Measurements from ENCODE around the gene FN1. TPM values are rescaled to one million over a fixed set of nuclear protein-coding genes. Genes with fewer than 3 reads are reported as not detected.

The FN1 gene
- total RNA-seq, 1 donor from 2014 or later: 30,644 TPM

GRCh38 chr2:215460682-215461382 lies 25.0 kb upstream of the FN1 start:
- Mint-ChIP-seq H3K27me3 (ENCODE audit: low read depth) (no peaks in the 10 kb centered on the region), H3K4me3 (ENCODE audit: unreplicated experiment) (peak overlapping the region; percentile 9), H3K9me3 (ENCODE audit: low read depth) (no peaks in the 10 kb centered on the region), H3K36me3 (ENCODE audit: low read depth) (peaks cover 3% of the 10 kb centered on the region), H3K27ac (ENCODE audit: unreplicated experiment) (peak overlapping the region; percentile 93), H3K4me1 (ENCODE audit: low read depth) (peaks cover 62% of the 10 kb centered on the region)
- no peak for DNase-seq (ENCODE audit: low spot score)
- TF ChIP-seq, protein P1, sequence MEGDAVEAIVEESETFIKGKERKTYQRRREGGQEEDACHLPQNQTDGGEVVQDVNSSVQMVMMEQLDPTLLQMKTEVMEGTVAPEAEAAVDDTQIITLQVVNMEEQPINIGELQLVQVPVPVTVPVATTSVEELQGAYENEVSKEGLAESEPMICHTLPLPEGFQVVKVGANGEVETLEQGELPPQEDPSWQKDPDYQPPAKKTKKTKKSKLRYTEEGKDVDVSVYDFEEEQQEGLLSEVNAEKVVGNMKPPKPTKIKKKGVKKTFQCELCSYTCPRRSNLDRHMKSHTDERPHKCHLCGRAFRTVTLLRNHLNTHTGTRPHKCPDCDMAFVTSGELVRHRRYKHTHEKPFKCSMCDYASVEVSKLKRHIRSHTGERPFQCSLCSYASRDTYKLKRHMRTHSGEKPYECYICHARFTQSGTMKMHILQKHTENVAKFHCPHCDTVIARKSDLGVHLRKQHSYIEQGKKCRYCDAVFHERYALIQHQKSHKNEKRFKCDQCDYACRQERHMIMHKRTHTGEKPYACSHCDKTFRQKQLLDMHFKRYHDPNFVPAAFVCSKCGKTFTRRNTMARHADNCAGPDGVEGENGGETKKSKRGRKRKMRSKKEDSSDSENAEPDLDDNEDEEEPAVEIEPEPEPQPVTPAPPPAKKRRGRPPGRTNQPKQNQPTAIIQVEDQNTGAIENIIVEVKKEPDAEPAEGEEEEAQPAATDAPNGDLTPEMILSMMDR (IDR thresholded peaks at IDR 0.05): no peak

DNA sequence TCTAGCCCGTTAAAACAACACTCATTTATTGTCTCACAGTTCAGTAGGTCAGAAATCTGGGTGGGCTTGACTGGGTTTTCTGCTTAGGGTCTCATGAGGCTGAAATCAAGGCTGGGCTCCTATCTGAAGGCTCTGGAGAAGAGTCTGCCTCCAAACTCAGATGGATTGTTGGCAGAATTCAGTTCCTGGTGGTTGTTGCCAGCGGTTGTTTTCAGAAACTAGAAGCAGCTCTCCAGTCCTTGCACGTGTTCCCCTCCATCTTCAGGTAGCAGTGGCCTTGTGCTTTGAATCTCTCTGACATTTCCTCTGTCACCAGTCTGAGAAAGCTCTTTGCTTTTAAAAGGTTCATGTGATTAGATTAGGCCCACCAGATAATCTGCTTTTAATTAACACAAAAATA lies 20.1 kb upstream of the FN1 start:
- no peak for DNase-seq (ENCODE audit: low spot score)
- peaks cover 53% of the 10 kb centered on the region for H3K4me1 Mint-ChIP-seq (ENCODE audit: low read depth)
- H3K9me3 Mint-ChIP-seq (ENCODE audit: low read depth): peaks cover under 1% of the 10 kb centered on the region
- TF ChIP-seq, protein P1 (IDR thresholded peaks at IDR 0.05): no peak
- no peak overlapping the region for H3K4me3 Mint-ChIP-seq (ENCODE audit: unreplicated experiment)
- no peaks in the 10 kb centered on the region for H3K27me3 Mint-ChIP-seq (ENCODE audit: low read depth)
- no peaks in the 10 kb centered on the region for H3K36me3 Mint-ChIP-seq (ENCODE audit: low read depth)
- no peak overlapping the region for H3K27ac Mint-ChIP-seq (ENCODE audit: unreplicated experiment)

DNA sequence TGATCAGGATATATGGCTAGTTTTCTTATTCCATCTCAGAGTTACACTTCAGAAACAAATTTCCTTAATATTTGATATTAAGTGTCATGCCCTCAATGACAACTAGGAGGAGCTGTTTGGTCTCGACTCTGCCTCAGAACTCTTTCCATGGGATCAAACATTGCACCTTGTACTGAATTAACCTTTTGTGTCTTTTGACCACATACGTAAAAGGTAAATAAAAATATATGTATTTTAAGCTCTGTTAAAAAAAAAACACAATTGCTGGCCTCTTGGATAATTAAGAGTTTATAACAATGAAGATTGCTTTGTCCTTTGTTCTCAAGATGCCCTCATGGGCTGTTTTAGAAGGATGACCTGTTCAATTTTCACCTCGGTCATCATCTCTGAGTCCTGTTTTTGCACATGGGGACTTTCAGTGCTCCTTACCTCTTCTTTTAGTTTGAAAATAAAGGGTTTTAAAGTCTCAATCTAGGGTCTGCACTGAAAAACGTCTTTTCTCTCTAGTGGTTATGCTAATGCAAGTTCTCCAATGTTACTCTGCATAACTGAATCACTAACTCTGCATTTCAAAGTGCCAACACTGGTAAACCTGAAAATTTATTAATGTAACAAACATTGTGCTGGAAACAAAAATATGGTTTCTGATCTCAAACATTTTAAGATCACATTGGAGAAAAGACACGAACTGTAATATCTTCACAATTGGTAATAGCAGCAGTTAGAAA lies 18.8 kb upstream of the FN1 start:
- Mint-ChIP-seq H3K27ac (ENCODE audit: unreplicated experiment) (no peak overlapping the region), H3K27me3 (ENCODE audit: low read depth) (no peaks in the 10 kb centered on the region), H3K9me3 (ENCODE audit: low read depth) (peaks cover 10% of the 10 kb centered on the region), H3K4me3 (ENCODE audit: unreplicated experiment) (no peak overlapping the region), H3K36me3 (ENCODE audit: low read depth) (peaks cover 1% of the 10 kb centered on the region), H3K4me1 (ENCODE audit: low read depth) (peaks cover 49% of the 10 kb centered on the region)
- DNase-seq (ENCODE audit: low spot score): no peak
- TF ChIP-seq, protein P1 (IDR thresholded peaks at IDR 0.05): peak; percentile 87

DNA sequence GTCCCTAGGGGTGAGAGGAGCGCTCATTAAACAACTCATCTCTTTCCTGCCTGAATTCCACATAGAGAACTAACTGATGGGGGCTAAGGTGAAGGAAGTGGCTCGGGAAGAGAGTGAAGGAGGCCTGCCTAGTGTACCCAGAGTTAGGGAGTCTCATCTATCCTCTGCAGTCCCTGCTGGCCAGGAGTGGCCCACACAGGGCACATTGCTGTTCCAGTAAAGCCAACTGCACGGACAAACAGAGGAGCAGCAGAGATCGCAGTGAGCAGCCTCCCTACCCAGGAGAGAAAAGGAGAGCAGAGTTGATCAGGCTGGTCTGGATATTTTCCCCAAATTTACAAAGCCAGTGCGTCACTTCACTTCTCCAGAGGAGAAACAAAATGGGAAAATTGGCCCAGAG lies 16.9 kb upstream of the FN1 start:
- Mint-ChIP-seq H3K4me1 (ENCODE audit: low read depth) (peaks cover 50% of the 10 kb centered on the region), H3K27ac (ENCODE audit: unreplicated experiment) (no peak overlapping the region), H3K9me3 (ENCODE audit: low read depth) (peaks cover 10% of the 10 kb centered on the region), H3K27me3 (ENCODE audit: low read depth) (no peaks in the 10 kb centered on the region), H3K36me3 (ENCODE audit: low read depth) (peaks cover 6% of the 10 kb centered on the region), H3K4me3 (ENCODE audit: unreplicated experiment) (no peak overlapping the region)
- DNase-seq (ENCODE audit: low spot score): no peak
- TF ChIP-seq, protein P1 (IDR thresholded peaks at IDR 0.05): no peak

- H3K4me3 Mint-ChIP-seq (ENCODE audit: unreplicated experiment): no peak overlapping the region
- no peaks in the 10 kb centered on the region for H3K27me3 Mint-ChIP-seq (ENCODE audit: low read depth)
- TF ChIP-seq, protein P1 (IDR thresholded peaks at IDR 0.05): no peak
- DNase-seq (ENCODE audit: low spot score): no peak
- H3K36me3 Mint-ChIP-seq (ENCODE audit: low read depth): peaks cover 6% of the 10 kb centered on the region
- peaks cover 56% of the 10 kb centered on the region for H3K4me1 Mint-ChIP-seq (ENCODE audit: low read depth)
- H3K27ac Mint-ChIP-seq (ENCODE audit: unreplicated experiment): no peak overlapping the region
- H3K9me3 Mint-ChIP-seq (ENCODE audit: low read depth): peaks cover 10% of the 10 kb centered on the region
Observed at GRCh38 chr2:215451012-215451756, 15.3 kb upstream of the FN1 start.

All from chondrocyte (in vitro differentiated cells).